Stimulated activated CD8-positive, alpha-beta memory T cell treated with anti-CD3 and anti-CD28 coated beads, Interleukin-15, amount 100 ng/mL, for 48 hours (primary cell): ENCODE results near the gene GRAPL.
"Not testable (repeated sequence)": the region's sequence is repeated elsewhere in the genome, so short reads cannot be mapped to it uniquely, and the experiment has no call there.

ENCODE experiments used
- DNase-seq, 2 donors: peaks; one replicate each; pipeline ENCODE4 v3.0.0-alpha.2; 2020; ENCODE audit warnings: low read depth in 2 of 2

Gene GRAPL

GRCh38 chr17:19188870-19189708 is 61.7 kb downstream of the GRAPL start:
- DNase-seq = not testable (repeated sequence)

GRCh38 chr17:19189781-19190405 is 62.5 kb downstream of the GRAPL start:
- DNase-seq = not testable (repeated sequence)

- not testable (repeated sequence) for DNase-seq
Observed at GRCh38 chr17:19196382-19197204, 69.2 kb downstream of the GRAPL start.

DNA sequence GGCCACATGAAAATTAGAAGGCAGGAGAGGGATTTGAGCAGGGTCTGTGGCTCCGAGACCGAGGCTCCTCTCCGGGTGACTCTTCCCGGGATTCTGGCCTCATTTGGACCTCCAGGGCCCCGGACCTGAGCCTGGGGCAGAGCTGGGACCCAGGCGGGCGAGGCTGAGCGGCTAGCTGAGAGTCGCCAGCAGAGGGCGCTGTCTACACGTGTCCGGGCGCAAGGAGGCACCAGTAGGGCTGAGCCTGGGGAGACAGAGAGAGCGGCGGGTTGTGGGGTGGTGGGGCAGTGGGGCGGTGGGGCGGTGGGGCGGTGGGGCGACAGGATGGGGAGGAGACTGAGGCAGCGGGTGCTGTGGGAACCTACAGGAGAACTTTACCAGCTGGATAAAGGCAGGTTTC is 75.1 kb downstream of the GRAPL start:
- not testable (repeated sequence) for DNase-seq

DNA sequence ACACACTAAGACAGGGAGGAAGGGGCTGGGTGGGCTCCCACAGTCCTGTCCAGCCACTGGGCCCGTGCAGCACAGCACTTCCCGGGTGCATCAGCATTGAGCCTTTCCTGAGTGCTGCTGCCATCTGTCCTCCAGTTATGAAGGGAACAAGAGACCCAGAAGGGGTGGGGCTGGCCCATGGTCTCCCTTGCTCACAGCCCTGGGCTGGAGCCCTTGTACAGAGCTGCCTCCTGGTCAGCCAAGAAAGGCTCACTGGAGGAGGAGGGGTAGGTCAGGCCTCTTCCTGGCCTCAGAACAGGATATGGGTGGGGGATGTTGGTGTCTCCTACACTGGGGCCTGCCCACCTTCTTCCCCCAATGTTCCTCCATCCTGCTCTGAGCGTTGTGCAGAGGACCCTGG is 76.0 kb downstream of the GRAPL start:
- DNase-seq = not testable (repeated sequence)
